Type B pancreatic cell (in vitro differentiated cells): ENCODE measurements around the gene GNB3. TPM values are rescaled to one million over a fixed set of nuclear protein-coding genes. Genes with fewer than 3 reads are reported as not detected.
"Not testable (repeated sequence)": the region's sequence is repeated elsewhere in the genome, so short reads cannot be mapped to it uniquely, and the experiment has no call there.

Experiments
- DNase-seq: peaks from one replicate; pipeline ENCODE4 v3.0.0; 2021; ENCODE audit warnings: mixed read lengths; ENCODE audit not compliant: unreplicated experiment; ENCODE audit errors: extremely low spot score
- H3K27ac Mint-ChIP-seq: 2 replicates; pipeline ENCODE4 v1.8.0; 2021; ENCODE audit warnings: mild to moderate bottlenecking, mixed read lengths
- H3K27me3 Mint-ChIP-seq: 2 replicates; pipeline ENCODE4 v1.8.0; 2021; ENCODE audit warnings: mixed read lengths
- H3K36me3 Mint-ChIP-seq: 2 replicates; pipeline ENCODE4 v1.8.0; 2021; ENCODE audit warnings: mixed read lengths
- H3K4me1 Mint-ChIP-seq: one replicate; pipeline ENCODE4 v1.8.0; 2021; ENCODE audit warnings: mixed read lengths; ENCODE audit not compliant: unreplicated experiment
- H3K4me3 Mint-ChIP-seq: 2 replicates; pipeline ENCODE4 v1.8.0; 2021; ENCODE audit warnings: mild to moderate bottlenecking, mixed read lengths
- H3K9me3 Mint-ChIP-seq: 2 replicates; pipeline ENCODE4 v1.8.0; 2021; ENCODE audit warnings: mixed read lengths
- total RNA-seq: library from RNA; stranded (reverse); gene quantifications from 2 replicates; pipeline ENCODE4 v1.2.1, GENCODE V29; 2021; ENCODE audit warnings: low replicate concordance
- TF ChIP-seq, protein P1 (sequence below): fragments of 200-600 bp; sonication (generic); conservative IDR thresholded peaks from 2 replicates; pipeline ENCODE4 v1.5.0; 2021; ENCODE audit warnings: antibody characterized with exemption, mild to moderate bottlenecking

GNB3 gene
- total RNA-seq, 1 donor from 2014 or later = 25.2 TPM

GRCh38 chr12:6873094-6874014, 32.6 kb downstream of the GNB3 start, which contains the start of gene SPSB2:
Gene SPSB2, minus strand, starts transcription at chr12:6873303. Its CDS starts 402 bp downstream, at chr12:6872901.
- H3K27me3 Mint-ChIP-seq = no peaks in the 10 kb centered on the region
- H3K9me3 Mint-ChIP-seq = no peaks in the 10 kb centered on the region
- H3K4me3 Mint-ChIP-seq = peak within 1 kb of the TSS; percentile 89
- peaks cover 29% of the 10 kb centered on the region for H3K4me1 Mint-ChIP-seq
- peak; percentile 99 for DNase-seq
- H3K36me3 Mint-ChIP-seq = peaks cover 28% of the 10 kb centered on the region
- H3K27ac Mint-ChIP-seq = peak within 1 kb of the TSS; percentile 89
- TF ChIP-seq, protein P1, sequence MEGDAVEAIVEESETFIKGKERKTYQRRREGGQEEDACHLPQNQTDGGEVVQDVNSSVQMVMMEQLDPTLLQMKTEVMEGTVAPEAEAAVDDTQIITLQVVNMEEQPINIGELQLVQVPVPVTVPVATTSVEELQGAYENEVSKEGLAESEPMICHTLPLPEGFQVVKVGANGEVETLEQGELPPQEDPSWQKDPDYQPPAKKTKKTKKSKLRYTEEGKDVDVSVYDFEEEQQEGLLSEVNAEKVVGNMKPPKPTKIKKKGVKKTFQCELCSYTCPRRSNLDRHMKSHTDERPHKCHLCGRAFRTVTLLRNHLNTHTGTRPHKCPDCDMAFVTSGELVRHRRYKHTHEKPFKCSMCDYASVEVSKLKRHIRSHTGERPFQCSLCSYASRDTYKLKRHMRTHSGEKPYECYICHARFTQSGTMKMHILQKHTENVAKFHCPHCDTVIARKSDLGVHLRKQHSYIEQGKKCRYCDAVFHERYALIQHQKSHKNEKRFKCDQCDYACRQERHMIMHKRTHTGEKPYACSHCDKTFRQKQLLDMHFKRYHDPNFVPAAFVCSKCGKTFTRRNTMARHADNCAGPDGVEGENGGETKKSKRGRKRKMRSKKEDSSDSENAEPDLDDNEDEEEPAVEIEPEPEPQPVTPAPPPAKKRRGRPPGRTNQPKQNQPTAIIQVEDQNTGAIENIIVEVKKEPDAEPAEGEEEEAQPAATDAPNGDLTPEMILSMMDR = no peak

DNA sequence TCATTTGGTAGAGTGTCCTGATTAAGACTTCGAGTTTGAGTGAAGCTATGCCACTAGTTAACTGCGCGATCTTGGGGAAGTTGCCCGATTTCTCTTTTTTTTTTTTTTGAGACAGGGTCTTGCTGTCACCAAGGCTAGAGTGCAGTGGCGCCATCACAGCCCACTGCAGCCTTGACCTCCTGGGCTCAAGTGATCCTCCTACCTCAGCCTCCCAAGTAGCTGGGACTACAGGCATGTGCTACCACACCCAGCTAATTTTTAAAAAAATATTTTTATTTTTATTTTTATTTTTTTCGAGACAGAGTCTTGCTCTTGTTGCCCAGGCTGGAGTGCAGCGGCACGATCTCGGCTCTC, 33.3 kb downstream of the GNB3 start:
- DNase-seq, H3K9me3 Mint-ChIP-seq, H3K27me3 Mint-ChIP-seq: not testable (repeated sequence)
- Mint-ChIP-seq H3K4me3 (peak overlapping the region; percentile 89), H3K36me3 (peaks cover 23% of the 10 kb centered on the region), H3K4me1 (peaks cover 23% of the 10 kb centered on the region), H3K27ac (peak overlapping the region; percentile 75)

DNA sequence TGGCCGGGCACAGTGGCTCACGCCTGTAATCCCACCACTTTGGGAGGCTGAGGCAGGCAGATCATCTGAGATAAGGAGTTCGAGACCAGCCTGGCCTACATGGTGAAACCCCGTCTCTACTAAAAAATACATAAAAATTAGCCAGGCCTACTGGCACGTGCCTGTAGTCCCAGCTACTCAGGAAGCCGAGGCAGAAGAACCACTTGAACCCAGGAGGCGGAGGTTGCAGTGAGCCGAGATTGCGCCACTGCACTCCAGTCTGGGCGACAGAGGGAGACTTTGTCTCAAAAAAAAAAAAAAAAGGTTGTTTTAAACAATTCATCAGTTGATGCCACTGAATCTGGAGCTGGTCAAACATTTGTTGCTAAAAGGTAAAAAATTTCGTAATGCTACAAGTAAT, 39.1 kb downstream of the GNB3 start:
- DNase-seq, H3K4me3 Mint-ChIP-seq, H3K4me1 Mint-ChIP-seq, H3K27ac Mint-ChIP-seq, H3K27me3 Mint-ChIP-seq, H3K9me3 Mint-ChIP-seq: not testable (repeated sequence)
- peaks cover 10% of the 10 kb centered on the region for H3K36me3 Mint-ChIP-seq

DNA sequence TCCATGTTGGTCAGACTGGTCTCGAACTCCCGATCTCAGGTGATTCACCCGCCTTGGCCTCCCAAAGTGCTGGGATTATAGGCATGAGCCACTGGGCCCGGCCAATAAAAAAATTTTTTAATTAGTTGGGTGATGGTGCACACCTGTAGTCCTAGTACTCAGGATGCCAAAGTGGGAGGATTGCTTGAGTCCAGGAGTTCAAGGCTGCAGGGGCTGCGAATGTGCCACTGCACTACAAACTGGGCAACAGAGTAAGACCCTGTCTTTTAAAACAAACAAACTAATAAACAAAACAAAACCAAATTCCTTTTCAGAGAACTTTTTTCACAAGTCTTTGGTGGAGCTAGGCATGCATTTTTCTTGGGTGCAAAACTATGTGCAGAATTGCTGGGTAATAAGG, 42.5 kb downstream of the GNB3 start:
- Mint-ChIP-seq H3K36me3 (peaks cover 3% of the 10 kb centered on the region), H3K4me3 (no peak overlapping the region), H3K27ac (no peak overlapping the region), H3K27me3 (no peaks in the 10 kb centered on the region), H3K4me1 (peaks cover under 1% of the 10 kb centered on the region), H3K9me3 (no peaks in the 10 kb centered on the region)
- no peak for DNase-seq
- TF ChIP-seq, protein P1 = no peak

GRCh38 chr12:6883683-6884082, 43.0 kb downstream of the GNB3 start:
- Mint-ChIP-seq H3K4me1 (peaks cover 3% of the 10 kb centered on the region), H3K9me3 (no peaks in the 10 kb centered on the region), H3K36me3 (peaks cover 3% of the 10 kb centered on the region), H3K4me3 (no peak overlapping the region), H3K27me3 (no peaks in the 10 kb centered on the region), H3K27ac (no peak overlapping the region)
- TF ChIP-seq, protein P1 = no peak
- DNase-seq = no peak

- TF ChIP-seq, protein P1 = no peak
- peaks cover 3% of the 10 kb centered on the region for H3K36me3 Mint-ChIP-seq
- H3K4me3 Mint-ChIP-seq = no peak overlapping the region
- no peak for DNase-seq
- H3K27me3 Mint-ChIP-seq = no peaks in the 10 kb centered on the region
- H3K9me3 Mint-ChIP-seq = no peaks in the 10 kb centered on the region
- H3K27ac Mint-ChIP-seq = no peak overlapping the region
- peaks cover 3% of the 10 kb centered on the region for H3K4me1 Mint-ChIP-seq
Observed at GRCh38 chr12:6884539-6884938, 43.8 kb downstream of the GNB3 start.

DNA sequence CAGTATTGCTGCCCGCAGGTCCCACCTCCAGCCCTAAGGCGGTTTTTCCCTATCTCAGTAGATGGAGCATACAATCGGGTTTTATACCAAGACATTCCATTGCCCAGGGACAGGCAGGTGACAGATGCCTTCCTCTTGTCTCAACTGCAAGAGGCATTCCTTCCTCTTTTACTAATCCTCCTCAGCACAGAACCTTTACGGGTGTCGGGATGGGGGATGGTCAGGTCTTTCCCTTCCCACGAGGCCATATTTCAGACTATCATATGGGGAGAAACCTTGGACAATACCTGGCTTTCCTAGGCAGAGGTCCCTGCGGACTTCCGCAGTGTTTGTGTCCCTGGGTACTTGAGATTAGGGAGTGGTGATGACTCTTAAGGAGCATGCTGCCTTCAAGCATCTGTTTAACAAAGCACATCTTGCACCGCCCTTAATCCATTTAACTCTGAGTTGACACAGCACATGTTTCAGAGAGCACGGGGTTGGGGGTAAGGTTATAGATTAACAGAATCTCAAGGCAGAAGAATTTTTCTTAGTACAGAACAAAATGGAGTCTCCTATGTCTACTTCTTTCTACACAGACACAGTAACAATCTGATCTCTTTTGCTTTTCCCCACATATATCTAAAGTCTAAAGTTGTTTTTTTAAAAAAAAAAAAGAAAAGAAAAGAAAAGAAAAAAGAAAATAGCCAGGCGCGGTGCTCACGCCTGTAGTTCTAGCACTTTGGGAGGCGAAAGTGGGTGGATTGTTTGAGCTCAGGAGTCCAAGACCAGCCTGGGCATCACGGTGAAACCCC, 45.7 kb downstream of the GNB3 start:
- DNase-seq, H3K9me3 Mint-ChIP-seq, H3K36me3 Mint-ChIP-seq, H3K4me1 Mint-ChIP-seq, H3K27me3 Mint-ChIP-seq: not testable (repeated sequence)
- Mint-ChIP-seq H3K27ac (peak overlapping the region; percentile 100), H3K4me3 (peak overlapping the region; percentile 84)
